Middle frontal gyrus (tissue), 1 donor: ENCODE data around the gene DENND5B.

Experiments
- DNase-seq: peaks from one replicate; pipeline ENCODE4 v3.0.0-alpha.2; 2015; ENCODE audit warnings: low spot score; ENCODE audit errors: extremely low spot score

The DENND5B gene

DNA sequence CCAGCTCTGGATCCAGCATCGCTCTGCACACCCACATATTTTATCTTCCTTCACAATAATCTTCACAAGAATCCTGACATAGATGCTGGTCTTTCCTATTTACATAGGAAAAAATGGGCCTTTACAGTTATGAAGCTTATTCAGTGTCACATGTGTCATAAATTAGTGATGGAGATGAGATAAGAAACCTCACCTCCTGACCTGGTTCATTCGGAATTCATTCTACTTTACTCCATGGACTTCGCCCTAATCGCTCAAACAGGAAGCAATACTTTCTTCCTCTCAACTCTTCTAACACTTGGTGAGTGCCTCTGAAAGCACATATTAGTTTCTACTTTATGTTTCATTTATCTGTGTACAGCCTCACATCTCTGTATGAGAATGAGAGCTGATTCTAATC, 253.0 kb downstream of the DENND5B start:
- DNase-seq = no peak
